CD4-positive, alpha-beta T cell treated with Interferon gamma for 1 hour (primary cell): Measurements from ENCODE around the gene NTM.

Experiments
- DNase-seq: peaks from one replicate; pipeline ENCODE4 v3.0.0-alpha.2; 2020

NTM gene

GRCh38 chr11:131756479-131757110 is 386.2 kb downstream of the NTM start:
- DNase-seq: no peak

- DNase-seq: no peak
Measured at GRCh38 chr11:131758726-131759125, 388.3 kb downstream of the NTM start.

- no peak for DNase-seq
Measured at GRCh38 chr11:131759140-131759539, 388.7 kb downstream of the NTM start.

- no peak for DNase-seq
Measured at GRCh38 chr11:131760091-131761061, 390.0 kb downstream of the NTM start.

GRCh38 chr11:131762346-131763110 is 392.1 kb downstream of the NTM start:
- DNase-seq: no peak

GRCh38 chr11:131763193-131763890 is 392.9 kb downstream of the NTM start:
- DNase-seq: no peak

GRCh38 chr11:131764126-131764525 is 393.7 kb downstream of the NTM start:
- no peak for DNase-seq

- no peak for DNase-seq
Measured at GRCh38 chr11:131764649-131765048, 394.2 kb downstream of the NTM start.

- no peak for DNase-seq
Measured at GRCh38 chr11:131766637-131767036, 396.2 kb downstream of the NTM start.

- no peak for DNase-seq
Measured at GRCh38 chr11:131767421-131767820, 397.0 kb downstream of the NTM start.

- DNase-seq: no peak
Measured at GRCh38 chr11:131770801-131771200, 400.4 kb downstream of the NTM start.

- no peak for DNase-seq
Measured at GRCh38 chr11:131771471-131771870, 401.1 kb downstream of the NTM start.

- no peak for DNase-seq
Measured at GRCh38 chr11:131773626-131774025, 403.2 kb downstream of the NTM start.

GRCh38 chr11:131776211-131776610 is 405.8 kb downstream of the NTM start:
- no peak for DNase-seq

GRCh38 chr11:131785801-131786200 is 415.4 kb downstream of the NTM start:
- DNase-seq: no peak

GRCh38 chr11:131787119-131787518 is 416.7 kb downstream of the NTM start:
- DNase-seq: no peak

- no peak for DNase-seq
Measured at GRCh38 chr11:131790586-131790985, 420.2 kb downstream of the NTM start.

- no peak for DNase-seq
Measured at GRCh38 chr11:131792243-131792642, 421.8 kb downstream of the NTM start.

- no peak for DNase-seq
Measured at GRCh38 chr11:131796089-131796488, 425.7 kb downstream of the NTM start.

- no peak for DNase-seq
Measured at GRCh38 chr11:131796541-131796940, 426.1 kb downstream of the NTM start.

- no peak for DNase-seq
Measured at GRCh38 chr11:131800452-131800851, 430.0 kb downstream of the NTM start.

GRCh38 chr11:131802440-131803115 is 432.2 kb downstream of the NTM start:
- no peak for DNase-seq
